ENCODE results near the gene AKAP14.

GRCh38 chrX:119960625-119961024, 64.9 kb downstream of the AKAP14 start:
- no peak for TF ChIP-seq CTCF (IDR thresholded peaks at IDR 0.05)
- TF ChIP-seq EP300 (IDR thresholded peaks at IDR 0.05): no peak
- no peak for TF ChIP-seq POLR2A (IDR thresholded peaks at IDR 0.05)
